HCT116 (cell line): ENCODE results near the gene RCBTB1. TPM values are rescaled to one million over a fixed set of nuclear protein-coding genes. Genes with fewer than 3 reads are reported as not detected.
A peak's percentile ranks its signal among the peaks of the same experiment; 100 is the strongest.

Experiments used
- ATAC-seq: fragments of 200-7000 bp; cut with Tn5 transposase; 2 replicates; pipeline ENCODE4 v1.9.1; 2020; ENCODE audit warnings: mild to moderate bottlenecking, moderate library complexity
- BruUV-seq: library from RNA; stranded (reverse); fragments of 400-500 nt; replicated peaks from 2 replicates; lab custom pipeline; 2021; lab: Mats Ljungman, UMichigan
- CTCF ChIA-PET: fragments of 300-600 bp; sonication (Branson Sonifier 250); formaldehyde crosslinking; loops from one replicate; lab custom pipeline; 2021; ENCODE audit warnings: antibody characterized with exemption; lab: Charles Lee
- POLR2A ChIA-PET: fragments of 300-600, 350-600 bp; sonication (Branson Sonifier 250); formaldehyde crosslinking; loops from one replicate; lab custom pipeline; 2021; ENCODE audit warnings: antibody characterized with exemption; lab: Charles Lee
- RAD21 ChIA-PET, 2 experiments: fragments of 300-600 bp; sonication (Branson Sonifier 250); formaldehyde crosslinking; loops; one replicate each; lab custom pipeline; 2023; ENCODE audit warnings: low total read pairs in 2 of 2; ENCODE audit not compliant: uncharacterized antibody in 2 of 2, unreplicated experiment in 2 of 2, low non-redundant PET in 1 of 2; lab: Charles Lee
- DNase-seq: peaks from one replicate; pipeline ENCODE4 v3.0.0-alpha.2; 2010; ENCODE audit warnings: low read depth, low spot score
- H2AFZ ChIP-seq: fragments of 200-600 bp; shearing (Covaris generic), sonication (generic); 2 replicates; pipeline ENCODE4 v1.6.1; 2017; ENCODE audit warnings: low read depth, mixed run types, mixed read lengths, antibody characterized with exemption, low read length; ENCODE audit not compliant: poor library complexity, severe bottlenecking
- H3K27ac ChIP-seq: 2 replicates; pipeline ENCODE4 v1.5.1; 2012; ENCODE audit warnings: low read depth, low read length
- H3K27me3 ChIP-seq: fragments of 200-600 bp; sonication (generic); 2 replicates; pipeline ENCODE4 v1.6.1; 2016; ENCODE audit warnings: mixed run types, low read length, mixed read lengths; ENCODE audit not compliant: insufficient read depth
- H3K36me3 ChIP-seq, 2 experiments: fragments of 200-500 bp in 1 of 2; fragments of 200-600 bp in 1 of 2; sonication (Bioruptor generic) in 1 of 2; sonication (generic) in 1 of 2; 2 replicates each; pipeline versions ENCODE4 v1.5.1 to v1.6.1; 2014 to 2016; ENCODE audit warnings: low read length in 2 of 2, inconsistent platforms in 1 of 2, mixed read lengths in 1 of 2, mixed run types in 1 of 2; ENCODE audit not compliant: insufficient read depth in 2 of 2, control insufficient read depth in 1 of 2
- H3K4me1 ChIP-seq, 2 experiments: fragments of 200-600 bp in 1 of 2; sonication (generic) in 1 of 2; 2 replicates each; pipeline versions ENCODE4 v1.5.1 to v1.6.1; 2012 to 2017; ENCODE audit warnings: low read length in 2 of 2, inconsistent platforms in 1 of 2, mild to moderate bottlenecking in 1 of 2, mixed read lengths in 1 of 2, mixed run types in 1 of 2, moderate library complexity in 1 of 2; ENCODE audit not compliant: insufficient read depth in 2 of 2, control insufficient read depth in 1 of 2
- H3K4me2 ChIP-seq: fragments of 200-600 bp; sonication (generic); 2 replicates; pipeline ENCODE4 v1.6.1; 2017; ENCODE audit warnings: mixed run types, low read length, mixed read lengths
- H3K4me3 ChIP-seq, 2 experiments: fragments of 200-600 bp in 1 of 2; sonication (generic) in 1 of 2; replicated peaks in 1 of 2; 2 replicates each; pipeline ENCODE4 v1.5.1; 2011 to 2016; ENCODE audit warnings: low read length in 2 of 2, control low read depth in 1 of 2, low read depth in 1 of 2, mild to moderate bottlenecking in 1 of 2, mixed read lengths in 1 of 2, mixed run types in 1 of 2
- H3K79me2 ChIP-seq: fragments of 200-600 bp; sonication (generic); 2 replicates; pipeline ENCODE4 v1.6.1; 2017; ENCODE audit warnings: mild to moderate bottlenecking, mixed run types, low read length, moderate library complexity, mixed read lengths; ENCODE audit not compliant: insufficient read depth
- H3K9ac ChIP-seq: fragments of 200-600 bp; sonication (generic); 2 replicates; pipeline ENCODE4 v1.6.1; 2016; ENCODE audit warnings: low read length, mixed read lengths
- H3K9me2 ChIP-seq: fragments of 200-600 bp; sonication (generic), shearing (Covaris generic); 2 replicates; pipeline ENCODE4 v1.6.1; 2017; ENCODE audit warnings: mixed run types, mild to moderate bottlenecking, moderate library complexity; ENCODE audit not compliant: insufficient read depth
- H3K9me3 ChIP-seq, 2 experiments: fragments of 200-500 bp in 1 of 2; fragments of 200-600 bp in 1 of 2; sonication (Bioruptor generic) in 1 of 2; sonication (generic) in 1 of 2; 2 replicates each; pipeline ENCODE4 v1.6.1; 2014 to 2017; ENCODE audit warnings: low read length in 2 of 2, mixed read lengths in 2 of 2, inconsistent platforms in 1 of 2, low read depth in 1 of 2, mild to moderate bottlenecking in 1 of 2, mixed run types in 1 of 2, moderate library complexity in 1 of 2; ENCODE audit not compliant: control insufficient read depth in 1 of 2, insufficient read depth in 1 of 2
- H4K20me1 ChIP-seq: fragments of 200-600 bp; sonication (generic), shearing (Covaris generic); 2 replicates; pipeline ENCODE4 v1.6.1; 2017; ENCODE audit warnings: mixed run types, mild to moderate bottlenecking, moderate library complexity; ENCODE audit not compliant: insufficient read depth
- CEBPB ChIP-seq: IDR thresholded peaks from 2 replicates; pipeline ENCODE4 v1.6.1; 2012; ENCODE audit warnings: low read depth
- ELF1 ChIP-seq: IDR thresholded peaks from 2 replicates; pipeline ENCODE4 v1.6.1; 2012; ENCODE audit warnings: low read depth, borderline replicate concordance
- POLR2A ChIP-seq: IDR thresholded peaks from 2 replicates; pipeline ENCODE4 v1.7.0; 2011; ENCODE audit warnings: borderline replicate concordance; ENCODE audit not compliant: insufficient read depth, insufficient read length; ENCODE audit errors: extremely low read depth
- POLR2AphosphoS5 ChIP-seq: IDR thresholded peaks from 2 replicates; pipeline ENCODE4 v1.6.1; 2011; ENCODE audit warnings: mild to moderate bottlenecking, low read depth, low read length, moderate library complexity
- RAD21 ChIP-seq: IDR thresholded peaks from 2 replicates; pipeline ENCODE4 v1.6.1; 2012; ENCODE audit warnings: low read depth, mild to moderate bottlenecking
- ZFX ChIP-seq: fragments of 450-650 bp; IDR thresholded peaks from 2 replicates; pipeline ENCODE4 v1.6.1; 2017
- ZNF274 ChIP-seq: fragments of 200-500 bp; sonication (Bioruptor generic); IDR thresholded peaks from 2 replicates; pipeline ENCODE4 v1.6.1; 2014; ENCODE audit warnings: mild to moderate bottlenecking, low read depth, low read length, inconsistent platforms
- intact Hi-C: fragments of 100-400 bp; cut with micrococcal nuclease; formaldehyde crosslinking; loops from 2 replicates; pipeline ENCODE4 v1.10.0; 2022
- total RNA-seq: library from RNA; stranded (reverse); gene quantifications from one replicate; pipeline ENCODE4 v1.2.1, GENCODE V29; 2021; ENCODE audit not compliant: unreplicated experiment
- TF ChIP-seq, protein P1 (sequence below): IDR thresholded peaks from 2 replicates; pipeline ENCODE4 v1.6.1; 2012
- TF ChIP-seq, protein P2 (sequence below): IDR thresholded peaks from 2 replicates; pipeline ENCODE4 v1.6.1; 2012; ENCODE audit warnings: low read depth

RCBTB1 gene
- total RNA-seq, 1 experiment from 2014 or later, result 22.2 TPM

DNA sequence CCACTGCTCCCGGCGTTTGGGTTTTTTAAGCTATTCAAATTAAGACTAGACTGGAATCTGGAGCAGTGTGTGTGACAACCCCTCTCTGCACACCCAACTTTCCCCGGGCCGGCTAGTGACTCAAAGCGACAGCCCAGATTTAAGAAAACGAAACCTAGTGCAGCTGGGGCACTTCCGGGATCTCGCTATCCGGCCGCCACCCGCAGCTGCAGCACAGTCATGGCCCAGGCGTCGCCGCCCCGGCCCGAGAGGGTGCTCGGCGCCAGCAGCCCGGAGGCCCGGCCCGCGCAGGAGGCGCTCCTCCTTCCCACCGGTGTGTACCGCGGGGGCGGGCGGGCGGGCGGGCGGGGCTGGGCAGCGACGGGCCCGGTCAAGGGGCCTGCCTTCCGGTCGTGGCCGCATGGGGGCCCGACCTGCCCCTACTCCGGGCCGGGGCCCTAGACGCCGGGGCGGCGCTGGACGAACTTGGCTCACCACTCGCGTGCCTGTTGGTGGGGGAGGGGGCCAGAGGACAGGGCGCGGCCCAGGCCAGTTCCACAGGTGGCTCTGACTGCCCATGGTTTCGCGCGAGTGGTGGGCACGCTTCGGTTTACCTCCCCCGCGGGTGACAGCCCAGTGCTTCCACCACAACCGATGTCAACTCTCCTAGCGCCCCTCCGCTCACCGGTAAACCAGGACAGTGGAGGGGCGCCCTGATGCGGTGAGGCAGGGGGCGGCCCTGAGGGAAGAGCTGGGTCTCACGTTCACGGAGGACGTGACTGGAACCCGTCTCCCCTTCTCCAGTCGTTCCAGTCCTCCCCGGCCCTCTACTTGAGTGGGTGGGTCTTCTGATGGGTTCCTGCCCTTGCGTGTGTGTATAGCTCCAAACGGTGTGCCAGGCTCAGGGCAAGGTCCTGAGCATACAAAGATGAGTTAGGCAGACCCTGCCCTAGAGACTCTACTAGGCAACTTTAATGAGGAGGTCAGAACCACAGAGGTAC is 89.3 kb downstream of the RCBTB1 start, which contains the start of gene PHF11:
Gene PHF11 (plus strand): TSS at position 171 of the 980 bp plus-strand sequence. CDS start 49 bp downstream, at position 220.
- intact Hi-C loops, result no loop called here

More for the DNA sequence above, 89.3 kb downstream of the RCBTB1 start, which contains the start of gene PHF11:
- H3K9me3 ChIP-seq, result no peaks in the 10 kb centered on the region
- ATAC-seq, result peak; percentile 85
- peak within 1 kb of the TSS; percentile 74 for H2AFZ ChIP-seq
- H3K27me3 ChIP-seq, result no peaks in the 10 kb centered on the region
- no peaks in the 10 kb centered on the region for H4K20me1 ChIP-seq
- H3K4me1 ChIP-seq, result peaks cover 11 to 21% of the 10 kb centered on the region in 2 experiments; a peak in 3 of 4 replicates
- peak within 1 kb of the TSS; percentile 67 for H3K27ac ChIP-seq
- TF ChIP-seq POLR2A (no peak), ELF1 (peak; percentile 74), CEBPB (no peak), ZNF274 (no peak), POLR2AphosphoS5 (peak; percentile 59), RAD21 (no peak), ZFX (peak; percentile 70)
- TF ChIP-seq, protein P1, sequence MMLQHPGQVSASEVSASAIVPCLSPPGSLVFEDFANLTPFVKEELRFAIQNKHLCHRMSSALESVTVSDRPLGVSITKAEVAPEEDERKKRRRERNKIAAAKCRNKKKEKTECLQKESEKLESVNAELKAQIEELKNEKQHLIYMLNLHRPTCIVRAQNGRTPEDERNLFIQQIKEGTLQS, result no peak
- TF ChIP-seq, protein P2, sequence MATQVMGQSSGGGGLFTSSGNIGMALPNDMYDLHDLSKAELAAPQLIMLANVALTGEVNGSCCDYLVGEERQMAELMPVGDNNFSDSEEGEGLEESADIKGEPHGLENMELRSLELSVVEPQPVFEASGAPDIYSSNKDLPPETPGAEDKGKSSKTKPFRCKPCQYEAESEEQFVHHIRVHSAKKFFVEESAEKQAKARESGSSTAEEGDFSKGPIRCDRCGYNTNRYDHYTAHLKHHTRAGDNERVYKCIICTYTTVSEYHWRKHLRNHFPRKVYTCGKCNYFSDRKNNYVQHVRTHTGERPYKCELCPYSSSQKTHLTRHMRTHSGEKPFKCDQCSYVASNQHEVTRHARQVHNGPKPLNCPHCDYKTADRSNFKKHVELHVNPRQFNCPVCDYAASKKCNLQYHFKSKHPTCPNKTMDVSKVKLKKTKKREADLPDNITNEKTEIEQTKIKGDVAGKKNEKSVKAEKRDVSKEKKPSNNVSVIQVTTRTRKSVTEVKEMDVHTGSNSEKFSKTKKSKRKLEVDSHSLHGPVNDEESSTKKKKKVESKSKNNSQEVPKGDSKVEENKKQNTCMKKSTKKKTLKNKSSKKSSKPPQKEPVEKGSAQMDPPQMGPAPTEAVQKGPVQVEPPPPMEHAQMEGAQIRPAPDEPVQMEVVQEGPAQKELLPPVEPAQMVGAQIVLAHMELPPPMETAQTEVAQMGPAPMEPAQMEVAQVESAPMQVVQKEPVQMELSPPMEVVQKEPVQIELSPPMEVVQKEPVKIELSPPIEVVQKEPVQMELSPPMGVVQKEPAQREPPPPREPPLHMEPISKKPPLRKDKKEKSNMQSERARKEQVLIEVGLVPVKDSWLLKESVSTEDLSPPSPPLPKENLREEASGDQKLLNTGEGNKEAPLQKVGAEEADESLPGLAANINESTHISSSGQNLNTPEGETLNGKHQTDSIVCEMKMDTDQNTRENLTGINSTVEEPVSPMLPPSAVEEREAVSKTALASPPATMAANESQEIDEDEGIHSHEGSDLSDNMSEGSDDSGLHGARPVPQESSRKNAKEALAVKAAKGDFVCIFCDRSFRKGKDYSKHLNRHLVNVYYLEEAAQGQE, result no peak
- DNase-seq, result no peak
- peak within 1 kb of the TSS; percentile 73 for H3K9ac ChIP-seq
- no TSS peak for BruUV-seq
- no peaks in the 10 kb centered on the region for H3K9me2 ChIP-seq
- ChIA-PET CTCF (no interaction called here), RAD21 (no interaction called here), POLR2A (interaction anchor here (1.3 kb wide), 1 partner anchor 30 kb away, joined by 3 read pairs; no protein-coding TSS in a partner anchor)
- H3K4me3 ChIP-seq, result peak within 1 kb of the TSS; percentile 50 to 62
- H3K36me3 ChIP-seq, result no peaks in the 10 kb centered on the region
- H3K4me2 ChIP-seq, result peak within 1 kb of the TSS; percentile 87
- no peaks in the 10 kb centered on the region for H3K79me2 ChIP-seq
